Adrenal gland (tissue), 5 donors: ENCODE measurements around the gene PKP4.

ENCODE experiments used
- CTCF ChIP-seq, 6 experiments: fragments of 450-650 bp in 4 of 6; fragments of 200-600 bp in 2 of 6; sonication (generic) in 1 of 6; IDR thresholded peaks; 1 replicate in 5 of 6; 2 replicates in 1 of 6; pipeline versions ENCODE4 v1.5.1 to v1.8.0; 2016 to 2021; ENCODE audit warnings: antibody characterized with exemption in 6 of 6, mild to moderate bottlenecking in 2 of 6, moderate library complexity in 1 of 6
- POLR2A ChIP-seq, 2 donors: fragments of 450-650 bp; IDR thresholded peaks; one replicate each; pipeline ENCODE4 v1.6.1; 2017; ENCODE audit warnings: antibody characterized with exemption in 2 of 2, mild to moderate bottlenecking in 2 of 2, moderate library complexity in 1 of 2
- donor health status: DM: no; HTN: no; CAD: no.

- TF ChIP-seq CTCF (IDR thresholded peaks at IDR 0.05) (no peak), POLR2A (IDR thresholded peaks at IDR 0.05) (no peak)
These were observed 199.9 kb downstream of the PKP4 start for GRCh38 chr2:158656492-158657229.
